ENCODE data around the gene ID3.

DNA sequence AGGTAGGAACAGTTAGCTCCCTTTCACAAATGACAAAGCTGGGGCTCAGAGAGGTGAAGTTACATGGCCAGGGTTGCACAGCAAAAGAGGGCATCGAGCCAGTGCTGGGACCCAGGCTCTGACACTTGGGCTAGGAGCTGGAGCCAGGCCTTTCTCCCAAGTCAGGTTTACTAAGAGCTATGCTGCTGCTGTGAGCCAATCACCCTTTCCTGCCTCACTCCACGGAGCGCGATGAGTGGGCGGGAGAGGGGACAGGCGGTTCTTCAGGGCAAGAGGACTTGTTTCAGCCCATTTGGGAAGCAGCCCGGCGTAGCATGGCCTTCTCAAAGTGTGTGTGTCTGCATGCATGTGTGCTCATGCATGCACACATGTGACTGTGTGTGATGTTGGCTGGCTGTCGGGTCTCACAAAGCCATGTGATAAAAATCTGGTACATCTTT is 10.6 kb downstream of the ID3 start:
- no peak for TF ChIP-seq POLR2A (IDR thresholded peaks at IDR 0.05)
- TF ChIP-seq, protein P1, sequence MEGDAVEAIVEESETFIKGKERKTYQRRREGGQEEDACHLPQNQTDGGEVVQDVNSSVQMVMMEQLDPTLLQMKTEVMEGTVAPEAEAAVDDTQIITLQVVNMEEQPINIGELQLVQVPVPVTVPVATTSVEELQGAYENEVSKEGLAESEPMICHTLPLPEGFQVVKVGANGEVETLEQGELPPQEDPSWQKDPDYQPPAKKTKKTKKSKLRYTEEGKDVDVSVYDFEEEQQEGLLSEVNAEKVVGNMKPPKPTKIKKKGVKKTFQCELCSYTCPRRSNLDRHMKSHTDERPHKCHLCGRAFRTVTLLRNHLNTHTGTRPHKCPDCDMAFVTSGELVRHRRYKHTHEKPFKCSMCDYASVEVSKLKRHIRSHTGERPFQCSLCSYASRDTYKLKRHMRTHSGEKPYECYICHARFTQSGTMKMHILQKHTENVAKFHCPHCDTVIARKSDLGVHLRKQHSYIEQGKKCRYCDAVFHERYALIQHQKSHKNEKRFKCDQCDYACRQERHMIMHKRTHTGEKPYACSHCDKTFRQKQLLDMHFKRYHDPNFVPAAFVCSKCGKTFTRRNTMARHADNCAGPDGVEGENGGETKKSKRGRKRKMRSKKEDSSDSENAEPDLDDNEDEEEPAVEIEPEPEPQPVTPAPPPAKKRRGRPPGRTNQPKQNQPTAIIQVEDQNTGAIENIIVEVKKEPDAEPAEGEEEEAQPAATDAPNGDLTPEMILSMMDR (IDR thresholded peaks at IDR 0.05), result no peak
